GM23248 (cell line): ENCODE data around the gene THADA.

Experiments used
- EZH2 ChIP-seq: fragments of 200-600 bp; sonication (generic); IDR thresholded peaks from 2 replicates; pipeline ENCODE4 v1.6.1; 2018; ENCODE audit warnings: antibody characterized with exemption, mild to moderate bottlenecking; ENCODE audit not compliant: insufficient read depth, poor library complexity, severe bottlenecking
- EZH2phosphoT487 ChIP-seq: fragments of 200-600 bp; sonication (generic); IDR thresholded peaks from 2 replicates; pipeline ENCODE4 v1.6.1; 2018; ENCODE audit warnings: antibody characterized with exemption, moderate library complexity, mild to moderate bottlenecking, low read depth; ENCODE audit not compliant: insufficient read depth

DNA sequence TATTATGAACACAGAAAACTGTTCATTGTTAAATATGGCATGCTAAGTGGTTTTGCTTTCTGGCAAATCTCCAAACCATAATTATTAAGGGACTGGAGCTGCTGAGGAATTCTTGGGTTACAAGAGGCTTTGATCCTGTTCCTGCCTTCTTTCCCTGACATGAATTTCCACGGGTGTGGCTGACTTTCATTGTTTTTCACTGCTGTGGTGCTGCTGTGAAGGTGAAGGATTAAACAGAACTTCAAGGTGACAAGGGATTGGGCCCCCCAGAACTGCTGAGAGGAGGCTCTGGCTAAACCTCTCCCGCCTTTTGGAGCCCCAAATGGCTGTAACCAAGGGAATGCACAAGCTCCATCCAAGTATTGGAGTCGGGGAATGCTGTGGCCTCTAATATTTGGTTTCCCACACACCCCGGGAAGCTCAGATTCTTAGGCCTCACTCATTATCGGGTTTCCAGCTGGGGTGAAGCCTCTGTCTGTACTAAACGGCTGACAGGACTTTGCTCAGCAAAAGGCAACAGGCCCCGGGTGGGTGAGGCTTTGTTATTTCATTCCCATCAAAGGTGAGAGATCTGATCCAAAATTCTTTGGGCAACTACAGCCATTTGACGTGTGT lies 340.4 kb downstream of the THADA start:
- TF ChIP-seq EZH2phosphoT487 (no peak), EZH2 (no peak)
